DND-41 (cell line): Measurements from ENCODE around the gene ACOXL.

Experiments used
- ATAC-seq: fragments of 200-7000 bp; cut with Tn5 transposase; 3 replicates; pipeline ENCODE4 v1.9.1; 2021; ENCODE audit warnings: low read depth; ENCODE audit not compliant: insufficient read depth
- DNase-seq: peaks from one replicate; pipeline ENCODE4 v3.0.0-alpha.2; 2020
- H2AFZ ChIP-seq: 2 replicates; pipeline ENCODE4 v1.6.0; 2012; ENCODE audit warnings: low read depth, low read length
- H3K27ac ChIP-seq: 2 replicates; pipeline ENCODE4 v1.5.1; 2012; ENCODE audit warnings: low read length, inconsistent platforms
- H3K27me3 ChIP-seq: fragments of 200-600 bp; sonication (generic); 2 replicates; pipeline ENCODE4 v1.6.0; 2012; ENCODE audit warnings: low read length, mild to moderate bottlenecking, inconsistent platforms; ENCODE audit not compliant: insufficient read depth, poor library complexity
- H3K36me3 ChIP-seq: 2 replicates; pipeline ENCODE4 v1.5.1; 2012; ENCODE audit warnings: low read length, inconsistent platforms; ENCODE audit not compliant: insufficient read depth
- H3K4me1 ChIP-seq: 2 replicates; pipeline ENCODE4 v1.5.1; 2012; ENCODE audit warnings: mild to moderate bottlenecking, low read length; ENCODE audit not compliant: insufficient read depth
- H3K4me2 ChIP-seq: 2 replicates; pipeline ENCODE4 v1.6.0; 2012; ENCODE audit warnings: mild to moderate bottlenecking, moderate library complexity, low read length, inconsistent platforms; ENCODE audit not compliant: insufficient read depth
- H3K4me3 ChIP-seq, 2 experiments: fragments of 200-600 bp in 1 of 2; shearing (Covaris generic) in 1 of 2; 2 replicates each; pipeline ENCODE4 v1.5.1; 2012 to 2016; ENCODE audit warnings: inconsistent platforms in 2 of 2, low read length in 2 of 2, mild to moderate bottlenecking in 2 of 2, low read depth in 1 of 2, moderate library complexity in 1 of 2
- H3K79me2 ChIP-seq: 2 replicates; pipeline ENCODE4 v1.6.0; 2012; ENCODE audit warnings: low read length, inconsistent platforms; ENCODE audit not compliant: insufficient read depth
- H3K9ac ChIP-seq: 2 replicates; pipeline ENCODE4 v1.6.0; 2012; ENCODE audit warnings: low read depth, mild to moderate bottlenecking, inconsistent platforms, low read length, moderate library complexity
- H3K9me3 ChIP-seq: 2 replicates; pipeline ENCODE4 v1.5.1; 2012; ENCODE audit warnings: low read length, moderate library complexity, mild to moderate bottlenecking, inconsistent platforms; ENCODE audit not compliant: insufficient read depth, severe bottlenecking
- H4K20me1 ChIP-seq: 2 replicates; pipeline ENCODE4 v1.6.0; 2012; ENCODE audit warnings: low read length; ENCODE audit not compliant: insufficient read depth
- CTCF ChIP-seq: IDR thresholded peaks from 2 replicates; pipeline ENCODE4 v1.5.1; 2012; ENCODE audit warnings: borderline replicate concordance, low read length, moderate library complexity, mild to moderate bottlenecking; ENCODE audit not compliant: poor library complexity, severe bottlenecking; ENCODE audit errors: extremely low read depth
- EZH2 ChIP-seq: IDR thresholded peaks from 3 replicates; pipeline ENCODE4 v1.6.1; 2012; ENCODE audit warnings: borderline replicate concordance, low read depth, mild to moderate bottlenecking, moderate library complexity, low read length, inconsistent platforms; ENCODE audit not compliant: severe bottlenecking

Gene ACOXL

GRCh38 chr2:111066062-111066593 lies 333.8 kb downstream of the ACOXL start:
- no peak for ATAC-seq
- Histone ChIP-seq H3K9ac (no peak overlapping the region), H3K79me2 (no peaks in the 10 kb centered on the region), H2AFZ (no peak overlapping the region), H3K4me1 (no peaks in the 10 kb centered on the region), H4K20me1 (no peaks in the 10 kb centered on the region), H3K4me2 (no peak overlapping the region), H3K9me3 (no peaks in the 10 kb centered on the region), H3K4me3 (no peak overlapping the region), H3K27me3 (no peaks in the 10 kb centered on the region), H3K27ac (no peak overlapping the region), H3K36me3 (no peaks in the 10 kb centered on the region)
- no peak for TF ChIP-seq EZH2
- no peak for TF ChIP-seq CTCF
- DNase-seq, result no peak

GRCh38 chr2:111068435-111069058 lies 336.2 kb downstream of the ACOXL start:
- ATAC-seq (no peak), DNase-seq (no peak)
- no peaks in the 10 kb centered on the region for H3K36me3 ChIP-seq
- H3K4me1 ChIP-seq, result peaks cover 7% of the 10 kb centered on the region
- TF ChIP-seq EZH2 (no peak), CTCF (no peak)
- no peak overlapping the region for H3K4me2 ChIP-seq
- no peaks in the 10 kb centered on the region for H4K20me1 ChIP-seq
- no peaks in the 10 kb centered on the region for H3K79me2 ChIP-seq
- H2AFZ ChIP-seq, result no peak overlapping the region
- H3K27ac ChIP-seq, result no peak overlapping the region
- H3K4me3 ChIP-seq, result no peak overlapping the region
- H3K27me3 ChIP-seq, result no peaks in the 10 kb centered on the region
- no peak overlapping the region for H3K9ac ChIP-seq
- no peaks in the 10 kb centered on the region for H3K9me3 ChIP-seq

GRCh38 chr2:111069722-111070121 lies 337.3 kb downstream of the ACOXL start:
- no peak; the same call in 2 of the 3 replicates for ATAC-seq
- Histone ChIP-seq H3K4me1 (peaks cover 7% of the 10 kb centered on the region), H4K20me1 (no peaks in the 10 kb centered on the region), H2AFZ (no peak overlapping the region), H3K79me2 (no peaks in the 10 kb centered on the region), H3K27me3 (no peaks in the 10 kb centered on the region), H3K9ac (no peak overlapping the region), H3K36me3 (no peaks in the 10 kb centered on the region), H3K4me3 (no peak overlapping the region), H3K27ac (no peak overlapping the region), H3K4me2 (no peak overlapping the region), H3K9me3 (peaks cover 8% of the 10 kb centered on the region)
- DNase-seq, result no peak
- TF ChIP-seq CTCF (peak; percentile 32), EZH2 (no peak)
